Hepatocyte (in vitro differentiated cells): ENCODE data around the gene MAS1.

Experiments
- EZH2phosphoT487 ChIP-seq: fragments of 200-600 bp; sonication (generic); IDR thresholded peaks from one replicate; pipeline ENCODE4 v1.6.1; 2018; ENCODE audit warnings: antibody characterized with exemption, mild to moderate bottlenecking, low read depth, moderate library complexity; ENCODE audit not compliant: unreplicated experiment, severe bottlenecking
- TF ChIP-seq, protein P1 (sequence below): fragments of 200-600 bp; sonication (generic); IDR thresholded peaks from 2 replicates; pipeline ENCODE4 v1.5.1; 2016; ENCODE audit warnings: antibody characterized with exemption, mild to moderate bottlenecking; ENCODE audit not compliant: poor library complexity

DNA sequence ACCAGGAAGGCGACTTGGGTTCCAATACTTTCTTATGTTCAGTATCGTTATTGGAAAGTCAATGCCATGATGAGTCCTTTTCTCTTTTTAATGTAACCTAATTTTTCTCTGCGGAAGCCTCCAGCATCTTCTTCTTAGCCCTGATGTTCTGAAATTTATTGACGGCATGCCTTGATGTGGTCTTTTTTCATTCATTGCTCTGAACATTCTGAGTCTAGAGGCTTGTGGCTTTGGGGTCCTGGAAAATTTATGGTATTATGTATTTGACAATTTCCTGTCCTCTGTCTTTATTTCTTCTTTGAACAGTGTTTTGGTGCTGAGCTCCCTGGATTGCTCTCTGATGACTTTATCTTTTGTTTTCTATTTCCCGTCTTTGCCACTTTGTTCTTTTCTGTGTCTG is 28.7 kb upstream of the MAS1 start:
- TF ChIP-seq, protein P1, sequence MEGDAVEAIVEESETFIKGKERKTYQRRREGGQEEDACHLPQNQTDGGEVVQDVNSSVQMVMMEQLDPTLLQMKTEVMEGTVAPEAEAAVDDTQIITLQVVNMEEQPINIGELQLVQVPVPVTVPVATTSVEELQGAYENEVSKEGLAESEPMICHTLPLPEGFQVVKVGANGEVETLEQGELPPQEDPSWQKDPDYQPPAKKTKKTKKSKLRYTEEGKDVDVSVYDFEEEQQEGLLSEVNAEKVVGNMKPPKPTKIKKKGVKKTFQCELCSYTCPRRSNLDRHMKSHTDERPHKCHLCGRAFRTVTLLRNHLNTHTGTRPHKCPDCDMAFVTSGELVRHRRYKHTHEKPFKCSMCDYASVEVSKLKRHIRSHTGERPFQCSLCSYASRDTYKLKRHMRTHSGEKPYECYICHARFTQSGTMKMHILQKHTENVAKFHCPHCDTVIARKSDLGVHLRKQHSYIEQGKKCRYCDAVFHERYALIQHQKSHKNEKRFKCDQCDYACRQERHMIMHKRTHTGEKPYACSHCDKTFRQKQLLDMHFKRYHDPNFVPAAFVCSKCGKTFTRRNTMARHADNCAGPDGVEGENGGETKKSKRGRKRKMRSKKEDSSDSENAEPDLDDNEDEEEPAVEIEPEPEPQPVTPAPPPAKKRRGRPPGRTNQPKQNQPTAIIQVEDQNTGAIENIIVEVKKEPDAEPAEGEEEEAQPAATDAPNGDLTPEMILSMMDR, result no peak
- no peak for TF ChIP-seq EZH2phosphoT487
